ENCODE measurements around the gene TELO2.
A peak's percentile ranks its signal among the peaks of the same experiment; 100 is the strongest.
"Not testable (repeated sequence)": the region's sequence is repeated elsewhere in the genome, so short reads cannot be mapped to it uniquely, and the experiment has no call there.

Gene TELO2

DNA sequence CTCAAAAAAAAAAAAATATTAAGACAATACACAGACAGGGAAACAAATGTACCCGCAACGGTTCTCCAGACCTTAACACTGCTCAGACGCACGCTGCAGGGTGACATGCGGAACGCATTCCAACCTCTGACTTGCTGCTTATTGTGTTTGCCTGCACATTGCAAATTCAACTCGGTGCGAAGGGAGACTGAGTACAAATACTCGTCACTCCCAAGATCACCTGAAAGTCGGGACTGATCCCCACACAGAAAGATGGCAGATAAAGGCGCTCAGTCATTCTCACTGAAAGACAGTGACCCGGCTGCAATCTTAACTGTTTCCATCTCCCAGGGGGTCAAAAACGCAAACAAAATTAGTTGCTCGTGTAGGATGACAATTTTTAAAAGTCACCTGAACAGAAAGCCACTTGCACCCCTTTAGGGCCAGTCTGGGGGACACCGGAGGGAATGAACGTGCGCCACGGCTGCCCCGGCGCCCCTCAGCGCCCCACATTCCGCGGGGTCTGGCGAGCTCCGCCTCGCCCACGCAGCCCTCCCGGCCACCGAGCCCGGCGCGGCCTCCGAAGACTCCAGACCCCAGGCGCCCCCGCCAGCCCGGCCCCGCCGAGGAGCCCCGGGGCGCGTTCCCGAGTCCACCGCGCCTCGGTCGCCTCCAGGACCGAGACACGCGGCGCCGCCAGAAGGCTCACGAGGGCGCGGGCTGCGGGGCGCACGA is 18.9 kb upstream of the TELO2 start:
- no peak for DNase-seq (ENCODE audit: low read depth, low spot score)
- peak overlapping the region; percentile 78 for H3K4me3 ChIP-seq (ENCODE audit: low read length)

DNA sequence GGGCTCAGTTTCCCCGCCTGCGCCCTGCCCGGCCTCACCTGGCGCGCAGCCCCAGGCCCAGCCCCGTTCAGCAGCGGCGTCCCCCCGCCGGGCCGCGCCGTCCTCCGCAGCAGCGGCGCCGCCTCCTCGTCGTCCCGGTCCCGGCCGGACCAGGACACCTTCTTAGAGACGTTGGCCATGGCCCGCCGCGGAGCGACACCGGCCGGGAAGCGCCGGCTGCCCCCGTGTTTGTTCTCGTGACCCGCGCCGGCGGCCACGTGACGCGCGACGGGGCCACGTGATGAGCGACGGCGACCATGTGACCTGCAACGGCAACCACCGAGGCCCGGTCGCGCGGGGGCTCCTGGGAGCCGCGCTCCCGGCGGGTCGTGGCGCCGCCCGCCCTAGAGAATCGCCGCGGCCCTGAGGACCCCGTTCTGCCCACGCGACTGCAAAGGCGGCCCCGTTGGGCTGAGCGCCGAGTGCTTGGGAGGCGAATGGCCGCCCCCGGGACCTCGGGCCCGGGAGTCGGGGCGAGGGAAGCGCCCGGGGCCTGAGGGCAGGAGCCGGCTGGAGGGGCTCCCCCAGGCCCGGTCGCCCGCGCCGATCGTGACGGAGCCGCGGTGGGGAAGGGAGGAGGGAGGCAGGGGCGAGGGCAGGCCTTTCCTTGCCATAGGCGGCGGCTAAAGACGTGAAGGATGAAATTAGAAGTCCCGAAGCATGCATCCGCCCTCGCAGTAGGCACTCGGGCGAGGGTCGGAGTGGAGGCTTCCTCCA is 18.2 kb upstream of the TELO2 start, which contains the start of gene CLCN7:
Gene CLCN7 (minus strand): TSS at position 233 of the 756 bp plus-strand sequence. CDS start 54 bp downstream, at position 179.
- DNase-seq (ENCODE audit: low read depth, low spot score), result peak; percentile 73
- peak within 1 kb of the TSS; percentile 78 for H3K4me3 ChIP-seq (ENCODE audit: low read length)

DNA sequence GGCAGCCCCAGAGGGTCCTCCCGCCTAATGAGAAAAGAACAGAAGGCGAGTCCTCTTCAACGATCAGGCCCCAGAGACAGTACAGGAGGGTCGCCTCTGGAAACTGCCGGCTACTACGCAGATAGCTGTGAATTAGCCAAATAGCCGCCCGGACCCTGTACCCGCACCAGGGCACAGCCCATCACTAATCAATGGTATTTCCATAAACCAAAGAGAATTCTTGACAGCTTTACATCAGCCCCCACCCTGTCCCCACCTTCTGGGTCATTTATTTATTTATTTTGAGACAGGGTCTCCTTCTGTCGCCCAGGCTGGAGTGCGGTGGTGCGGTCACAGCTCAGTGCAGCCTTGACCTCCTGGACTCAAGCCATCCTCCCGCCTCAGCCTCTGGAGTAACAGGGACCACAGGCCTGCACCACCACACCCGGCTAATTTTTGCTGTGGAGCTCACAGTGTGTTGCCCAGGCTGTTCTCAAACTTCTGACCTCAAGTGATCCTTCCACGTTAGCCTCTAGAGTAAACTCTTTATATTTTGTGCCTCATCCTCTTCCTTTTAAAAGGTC is 17.5 kb upstream of the TELO2 start:
- DNase-seq (ENCODE audit: low read depth, low spot score), result no peak
- H3K4me3 ChIP-seq (ENCODE audit: low read length), result peak overlapping the region; percentile 78

DNA sequence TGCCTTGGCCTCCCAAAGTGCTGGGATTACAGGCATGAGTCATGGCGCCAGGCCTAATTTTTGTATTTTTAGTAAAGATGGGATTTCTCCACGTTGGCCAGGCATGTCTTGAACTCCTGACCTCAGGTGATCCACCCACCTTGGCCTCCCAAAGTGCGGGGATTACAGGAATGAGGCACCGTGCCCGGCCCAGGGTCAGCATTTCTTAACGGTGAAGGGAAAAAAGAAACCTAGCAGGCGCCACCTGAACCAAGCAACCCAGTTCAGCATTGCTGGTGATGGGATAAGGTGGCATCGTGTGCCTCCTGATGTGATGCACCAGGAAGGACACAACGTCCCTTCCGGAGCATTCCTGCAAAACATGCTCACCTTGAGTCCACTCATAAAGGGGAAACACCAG is 16.1 kb upstream of the TELO2 start:
- no peak for DNase-seq (ENCODE audit: low read depth, low spot score)
- no peak overlapping the region for H3K4me3 ChIP-seq (ENCODE audit: low read length)

DNA sequence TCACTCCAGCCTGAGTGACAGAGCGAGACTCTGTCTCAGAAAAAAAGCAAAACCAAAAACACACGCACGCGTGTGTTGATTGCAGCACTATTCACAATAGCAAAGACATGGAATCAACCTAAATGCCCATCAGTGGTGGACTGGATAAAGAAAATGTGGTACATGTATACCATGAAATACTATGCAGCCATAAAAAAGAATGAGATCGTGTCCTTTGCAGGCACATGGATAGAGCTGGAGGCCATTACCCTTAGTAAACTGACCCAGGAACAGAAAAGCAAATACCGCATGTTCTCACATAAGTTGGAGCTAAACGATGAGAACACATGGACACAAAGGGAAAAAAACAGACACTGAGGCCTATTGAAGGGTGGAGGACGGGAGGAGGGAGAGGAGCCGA is 14.2 kb upstream of the TELO2 start:
- H3K4me3 ChIP-seq (ENCODE audit: low read length); DNase-seq (ENCODE audit: low read depth, low spot score): not testable (repeated sequence)

DNA sequence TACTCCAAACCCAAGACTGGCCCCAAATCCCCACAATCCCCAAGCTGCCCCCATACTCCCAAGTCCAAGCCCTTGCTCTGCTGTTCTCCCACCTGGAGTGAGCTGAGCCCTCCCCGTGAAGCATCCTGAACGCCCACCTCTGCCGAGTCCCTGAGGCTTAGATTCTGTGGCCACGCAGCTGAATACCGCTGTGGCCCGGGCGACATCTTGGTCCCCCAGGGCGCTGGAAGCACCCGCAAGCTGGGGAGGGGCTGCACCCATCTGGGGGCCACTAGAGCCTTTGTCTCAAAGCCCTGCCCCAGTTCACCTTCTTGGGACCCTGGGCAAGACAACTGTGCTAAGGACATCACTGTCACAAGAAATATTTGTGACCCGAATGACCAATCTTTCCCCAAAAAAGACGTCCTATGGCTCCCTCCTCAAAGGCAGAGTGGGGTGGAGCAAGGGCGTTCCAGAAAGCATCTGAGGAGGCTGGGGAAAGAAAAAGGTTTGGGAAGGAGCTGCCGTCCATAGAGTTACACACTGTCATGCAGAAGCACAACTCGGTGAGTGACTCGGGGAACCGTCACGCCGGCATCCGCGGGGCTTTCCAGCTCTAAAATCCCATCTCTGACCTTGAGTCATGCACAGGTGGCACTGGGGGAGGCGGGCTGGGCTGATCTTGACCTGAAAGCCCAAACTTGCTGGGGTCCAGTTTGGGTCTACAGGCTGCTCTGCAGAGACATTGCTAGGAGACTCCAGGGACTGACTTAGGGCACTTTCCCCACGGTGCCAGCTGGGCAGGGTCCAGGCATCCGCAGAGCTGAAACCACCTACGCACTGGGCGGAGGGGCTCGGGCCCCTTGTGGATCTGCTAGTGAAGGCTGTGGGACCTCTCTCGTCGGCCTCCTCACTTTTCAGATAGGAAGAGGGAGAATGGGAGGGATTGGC is 11.0 kb upstream of the TELO2 start:
- DNase-seq (ENCODE audit: low read depth, low spot score), result no peak
- H3K4me3 ChIP-seq (ENCODE audit: low read length), result no peak overlapping the region

DNA sequence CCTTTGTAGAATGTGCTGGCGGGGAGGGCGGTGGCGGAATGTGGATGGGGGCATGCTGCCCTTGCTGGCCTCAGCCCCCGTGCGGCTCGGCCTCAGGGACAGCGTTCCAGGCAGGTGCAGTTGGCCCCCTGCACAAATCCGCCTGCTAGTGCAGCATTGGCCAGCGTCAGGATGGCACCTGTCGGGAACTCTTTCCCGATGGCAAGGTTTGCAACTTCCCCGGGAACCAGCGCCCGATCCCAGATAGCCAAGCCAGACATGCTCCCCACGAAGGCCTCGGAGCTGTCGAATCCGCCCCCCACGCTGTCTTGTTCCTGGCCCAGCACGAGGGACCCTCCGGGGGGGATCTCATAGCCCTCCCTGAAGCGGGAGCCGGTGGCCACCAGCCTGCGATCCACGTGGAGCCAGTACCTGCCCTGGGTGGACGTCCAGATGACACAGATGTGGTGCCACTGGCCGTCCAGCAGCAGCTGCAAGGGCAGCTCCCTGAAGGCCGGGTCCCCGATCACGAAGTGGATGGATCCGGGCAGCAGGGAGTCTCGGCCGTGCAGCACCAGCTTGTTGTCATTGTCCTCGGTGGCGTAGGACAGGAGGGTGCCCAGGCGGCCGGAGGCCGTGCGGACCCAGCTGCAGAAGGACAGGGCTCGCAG is 7.2 kb upstream of the TELO2 start:
- no peak overlapping the region for H3K4me3 ChIP-seq (ENCODE audit: low read length)
- DNase-seq (ENCODE audit: low read depth, low spot score), result no peak

DNA sequence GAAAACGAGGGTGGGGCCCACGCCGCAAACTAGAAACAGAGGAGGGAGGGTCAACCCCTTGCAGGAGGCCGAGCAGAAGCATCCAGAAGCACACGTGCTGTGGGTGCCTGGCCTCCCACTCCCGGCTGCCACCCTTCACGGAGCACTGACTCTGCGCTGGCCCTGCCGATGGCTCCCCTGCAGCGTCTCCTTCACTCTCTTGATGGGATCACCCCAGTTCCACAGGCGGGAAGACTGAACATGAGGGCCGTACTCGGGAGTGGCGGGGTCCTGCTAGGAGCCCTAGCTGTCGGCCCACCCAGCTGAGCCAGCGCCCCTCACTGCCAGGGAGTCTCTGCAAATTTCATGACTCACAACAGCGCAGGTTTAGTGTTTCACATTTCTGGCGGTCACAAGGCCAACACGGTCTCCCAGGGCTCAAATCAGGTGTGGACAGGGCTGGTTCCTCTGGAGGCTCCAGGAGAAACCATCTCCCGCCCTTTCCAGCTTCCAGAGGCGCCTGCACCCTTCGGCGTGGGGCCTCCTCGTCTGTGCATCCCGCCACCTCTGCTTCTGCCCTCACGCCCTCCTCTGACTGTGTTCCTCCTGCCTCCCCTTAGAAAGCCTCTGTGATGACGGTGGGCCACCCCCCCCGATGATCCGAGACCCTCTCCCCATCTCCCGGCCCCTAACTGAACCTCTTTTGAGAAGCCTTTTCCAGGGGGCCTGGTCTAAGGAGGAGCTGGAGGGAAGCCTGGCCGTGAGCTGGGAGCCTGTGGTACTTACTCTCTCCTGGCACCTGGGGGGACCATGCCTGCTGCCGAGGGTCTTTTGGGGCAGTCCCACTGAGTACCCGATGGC is 6.4 kb upstream of the TELO2 start:
- no peak overlapping the region for H3K4me3 ChIP-seq (ENCODE audit: low read length)
- DNase-seq (ENCODE audit: low read depth, low spot score), result no peak

DNA sequence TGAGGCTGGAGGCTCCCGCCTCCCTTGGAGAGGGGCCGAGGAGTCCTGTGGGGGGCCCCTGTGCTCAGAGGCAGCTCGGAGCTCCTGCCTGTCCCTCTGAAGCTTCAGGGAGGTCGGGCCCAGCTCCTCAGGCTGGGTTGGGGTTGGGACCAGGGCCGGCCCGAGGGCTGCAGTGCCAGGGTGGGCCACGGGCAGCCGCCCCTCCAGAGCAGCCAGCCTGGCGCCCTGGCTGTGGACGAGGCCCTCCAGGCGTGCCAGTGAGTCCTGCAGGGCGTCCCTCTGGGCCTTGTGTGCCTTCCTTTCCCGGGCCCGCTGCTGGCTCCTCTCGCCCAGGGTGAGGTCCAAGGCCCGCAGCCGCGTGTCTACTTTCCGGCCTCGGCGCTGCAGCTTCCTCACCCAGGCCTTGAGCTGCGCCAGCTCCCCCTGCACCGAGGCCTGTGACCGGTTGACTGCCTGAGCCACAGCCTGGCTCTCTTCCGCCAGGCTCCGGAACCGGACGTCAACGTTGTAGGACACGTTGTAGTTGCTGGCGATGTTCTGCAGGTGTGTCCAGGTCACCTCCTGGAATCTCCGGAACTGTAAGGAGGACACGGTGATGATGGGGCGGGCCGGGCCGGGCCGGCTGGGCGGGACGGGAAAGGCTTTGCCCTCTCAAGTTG is 5.6 kb upstream of the TELO2 start:
- no peak for DNase-seq (ENCODE audit: low read depth, low spot score)
- no peak overlapping the region for H3K4me3 ChIP-seq (ENCODE audit: low read length)

DNA sequence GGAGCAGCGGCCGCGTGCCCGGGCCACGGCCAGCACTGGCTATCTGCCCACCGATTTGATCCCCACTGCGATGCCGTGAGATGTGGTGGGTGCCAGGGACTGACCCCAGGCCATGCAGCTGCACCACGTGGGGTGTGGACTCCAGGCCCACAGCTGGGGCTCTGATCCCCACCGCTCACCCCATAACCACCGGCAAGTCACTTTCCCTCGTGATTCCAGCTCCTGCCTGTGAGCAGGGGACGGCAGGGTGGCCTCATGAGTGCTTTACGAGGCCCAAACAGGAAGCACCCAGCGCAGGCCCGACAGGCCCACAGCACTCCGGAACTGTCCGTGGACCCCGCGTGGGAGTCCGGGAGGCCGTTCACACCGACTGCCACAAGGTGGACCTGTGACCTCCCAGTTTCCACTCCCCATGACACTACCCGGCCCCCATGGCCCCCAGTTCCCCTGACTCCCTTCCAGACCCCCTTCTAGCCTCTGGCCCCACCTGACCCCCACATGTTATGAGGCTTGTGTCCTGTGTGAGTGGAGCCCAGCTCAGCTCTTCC is 5.0 kb upstream of the TELO2 start:
- no peak for DNase-seq (ENCODE audit: low read depth, low spot score)
- no peak overlapping the region for H3K4me3 ChIP-seq (ENCODE audit: low read length)

DNA sequence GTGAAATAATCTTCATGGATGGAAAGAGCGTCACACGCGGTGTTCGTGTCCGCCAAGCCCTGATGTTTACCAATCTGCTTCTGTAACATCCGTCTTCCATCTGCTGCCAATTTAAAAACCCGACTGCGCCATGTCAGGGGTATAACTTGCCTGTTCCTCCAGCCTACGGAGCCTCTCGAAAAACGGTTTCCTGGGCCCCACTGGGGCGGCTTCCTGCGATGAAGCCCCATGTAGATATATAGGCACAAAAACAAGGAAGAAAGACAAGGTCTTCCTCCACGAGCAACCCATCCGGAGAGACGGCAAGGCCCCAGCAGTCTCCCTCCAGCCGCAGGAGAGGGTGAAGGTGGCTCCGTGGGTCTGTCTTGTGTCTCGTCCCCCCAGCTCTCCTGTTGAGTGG is 4.5 kb upstream of the TELO2 start, which contains the start of gene PTX4:
Gene PTX4 (minus strand): TSS at position 326 of the 400 bp plus-strand sequence. CDS start 35 bp downstream, at position 291.
- no peak for DNase-seq (ENCODE audit: low read depth, low spot score)

DNA sequence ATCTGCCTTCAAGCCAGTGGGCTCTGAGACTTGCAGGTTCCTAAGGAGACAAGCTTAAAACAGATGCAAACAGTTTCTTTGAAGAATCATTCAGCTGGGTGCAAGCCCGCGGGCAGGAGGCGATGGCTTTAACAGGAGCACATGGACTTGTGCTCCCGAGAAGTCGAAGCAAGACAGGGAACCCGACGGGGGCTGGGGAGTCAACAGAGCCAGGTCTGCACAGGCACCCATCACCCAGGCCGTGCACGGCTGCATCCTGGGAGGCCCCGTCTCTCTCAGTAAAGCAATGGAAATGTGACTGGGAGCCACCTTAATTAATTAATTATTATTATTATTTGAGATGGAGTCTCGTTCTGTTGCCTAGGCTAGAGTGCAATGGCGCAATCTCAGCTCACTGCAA is 4.1 kb upstream of the TELO2 start:
- no peak for DNase-seq (ENCODE audit: low read depth, low spot score)
- H3K4me3 ChIP-seq (ENCODE audit: low read length), result no peak overlapping the region

More for the DNA sequence above, 4.5 kb upstream of the TELO2 start, which contains the start of gene PTX4:
- no peak within 1 kb of the TSS for H3K4me3 ChIP-seq (ENCODE audit: low read length)

DNA sequence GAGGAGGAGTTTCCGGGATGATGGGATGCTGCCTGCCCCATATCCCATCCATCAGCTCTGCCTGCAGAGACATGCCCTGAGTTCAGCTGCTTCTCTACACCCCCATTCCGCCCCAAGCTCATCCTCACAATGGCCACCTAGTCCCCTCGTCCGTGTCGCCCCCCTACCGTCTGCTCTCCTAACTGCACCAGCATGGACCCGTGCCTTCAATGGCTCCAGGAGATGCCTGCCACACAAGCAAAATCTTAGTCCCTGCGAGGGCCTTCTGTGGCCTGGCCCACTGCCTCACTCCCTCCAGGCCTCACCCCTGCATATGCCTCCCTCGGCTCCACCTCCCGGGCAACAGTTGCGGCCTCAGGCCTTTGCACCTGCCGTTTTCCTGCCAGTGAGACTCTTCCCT is 1.8 kb upstream of the TELO2 start:
- no peak overlapping the region for H3K4me3 ChIP-seq (ENCODE audit: low read length)
- DNase-seq (ENCODE audit: low read depth, low spot score), result no peak

DNA sequence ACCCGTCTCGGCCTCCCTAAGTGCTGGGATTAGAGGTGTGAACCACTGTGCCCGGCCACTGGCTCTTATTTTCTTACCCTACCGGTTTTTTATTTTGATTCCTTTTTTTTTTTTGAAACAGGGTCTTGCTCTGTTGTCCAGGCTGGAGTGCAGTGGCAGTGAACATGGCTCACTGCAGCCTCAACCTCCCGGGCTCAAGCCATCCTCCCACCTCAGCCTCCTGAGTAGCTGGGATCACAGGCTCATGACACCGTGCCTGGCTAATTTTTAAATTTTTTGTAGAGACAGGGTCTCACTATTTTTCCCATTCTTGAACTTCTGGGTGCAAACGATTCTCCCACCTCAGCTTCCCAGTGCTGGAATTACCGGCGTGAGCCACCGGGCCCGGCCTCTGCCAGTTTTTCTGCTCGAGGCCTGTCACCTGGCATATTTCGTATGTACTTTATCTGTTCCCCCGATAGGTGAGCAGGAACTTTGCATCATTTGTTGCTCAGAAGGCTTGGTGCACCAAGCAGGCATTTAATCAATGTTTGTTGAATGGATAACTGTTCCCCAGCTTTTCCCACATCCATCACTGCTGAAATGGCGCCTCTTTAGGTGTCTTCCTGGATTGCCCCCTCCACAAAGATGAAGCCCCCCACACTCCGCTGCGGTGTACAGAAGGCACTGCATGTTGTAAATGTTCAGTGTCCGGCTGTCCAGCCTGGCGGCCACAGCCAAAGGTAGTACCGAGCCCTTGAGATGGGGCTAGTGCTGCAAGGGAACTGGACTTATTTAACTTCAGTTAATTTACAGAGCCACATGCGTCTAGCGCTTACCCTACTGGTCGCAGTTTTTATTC is 858 bp upstream of the TELO2 start:
- DNase-seq (ENCODE audit: low read depth, low spot score), result no peak
- peak overlapping the region; percentile 78 for H3K4me3 ChIP-seq (ENCODE audit: low read length)

DNA sequence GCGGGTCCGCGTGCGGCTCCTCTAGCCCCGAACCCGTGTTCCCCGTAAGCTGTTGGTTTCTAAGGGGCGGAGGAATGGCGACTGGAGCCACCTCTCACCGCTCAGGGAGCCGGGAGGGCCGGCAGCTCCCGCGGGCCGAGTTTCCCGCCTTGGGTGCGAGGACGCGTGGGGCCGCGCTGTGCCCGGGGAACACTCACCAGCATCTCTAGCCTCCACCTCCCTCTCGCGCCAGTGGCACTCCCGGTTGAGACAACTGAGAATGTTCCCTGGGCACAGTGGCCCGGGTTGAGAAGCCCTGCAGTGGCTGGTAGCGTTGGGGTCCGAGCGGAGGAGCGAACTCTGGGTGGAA is 560 bp downstream of the TELO2 start:
- no peak for DNase-seq (ENCODE audit: low read depth, low spot score)
- peak overlapping the region; percentile 78 for H3K4me3 ChIP-seq (ENCODE audit: low read length)

DNA sequence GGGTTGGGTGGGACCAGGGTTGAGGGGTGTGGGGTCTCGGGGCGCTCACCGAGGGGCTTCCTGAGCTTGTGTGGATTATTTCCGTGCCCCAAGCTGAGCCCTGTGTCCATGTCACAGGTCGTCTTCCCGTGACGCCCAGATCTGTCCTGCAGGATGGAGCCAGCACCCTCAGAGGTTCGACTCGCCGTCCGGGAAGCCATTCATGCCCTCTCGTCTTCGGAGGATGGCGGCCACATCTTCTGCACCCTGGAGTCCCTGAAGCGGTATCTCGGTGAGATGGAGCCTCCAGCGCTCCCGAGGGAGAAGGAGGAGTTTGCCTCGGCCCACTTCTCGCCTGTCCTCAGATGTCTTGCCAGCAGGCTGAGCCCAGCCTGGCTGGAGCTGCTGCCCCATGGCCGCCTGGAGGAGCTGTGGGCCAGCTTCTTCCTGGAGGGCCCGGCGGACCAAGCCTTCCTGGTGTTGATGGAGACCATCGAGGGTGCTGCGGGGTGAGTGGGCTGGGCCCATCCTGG is 1.0 kb downstream of the TELO2 start:
- no peak for DNase-seq (ENCODE audit: low read depth, low spot score)
- peak overlapping the region; percentile 78 for H3K4me3 ChIP-seq (ENCODE audit: low read length)

Measured in Jurkat, Clone E6-1 (cell line).